ENCODE data around the gene FH.

The FH gene

GRCh38 chr1:241453732-241454131, 65.8 kb downstream of the FH start:
- no peak for DNase-seq

- DNase-seq: no peak
Observed at GRCh38 chr1:241451956-241452355, 67.6 kb downstream of the FH start.
